AG09319 (cell line): ENCODE measurements around the gene CXADR.

Source experiments
- DNase-seq: peaks from one replicate; pipeline ENCODE4 v3.0.0-alpha.2; 2010; ENCODE audit warnings: low read depth; ENCODE audit errors: extremely low read depth
- CTCF ChIP-seq: IDR thresholded peaks from 2 replicates; pipeline ENCODE4 v1.5.1; 2011; ENCODE audit warnings: low read depth, mild to moderate bottlenecking, inconsistent platforms, low read length, moderate library complexity

CXADR gene

GRCh38 chr21:17616831-17617230 is 104.0 kb downstream of the CXADR start:
- TF ChIP-seq CTCF: no peak
- DNase-seq: no peak

GRCh38 chr21:17622018-17622417 is 109.2 kb downstream of the CXADR start:
- no peak for DNase-seq
- TF ChIP-seq CTCF: no peak

- TF ChIP-seq CTCF: no peak
- no peak for DNase-seq
Observed at GRCh38 chr21:17631195-17631594, 118.4 kb downstream of the CXADR start.

- TF ChIP-seq CTCF: no peak
- DNase-seq: no peak
Observed at GRCh38 chr21:17636711-17637110, 123.9 kb downstream of the CXADR start.

GRCh38 chr21:17640821-17641220 is 128.0 kb downstream of the CXADR start:
- TF ChIP-seq CTCF: no peak

More at GRCh38 chr21:17640821-17641220, 128.0 kb downstream of the CXADR start:
- DNase-seq: no peak
